GM19455 (cell line): ENCODE measurements around the gene SNX21.

Source experiments
- ATAC-seq: cut with Tn5 transposase; IDR thresholded peaks from one replicate; pipeline ENCODE4 v1.9.1; 2021; ENCODE audit not compliant: unreplicated experiment

SNX21 gene

GRCh38 chr20:45878076-45878761, 44.6 kb downstream of the SNX21 start:
- ATAC-seq = no peak

- peak; percentile 96 for ATAC-seq
These were observed 47.6 kb downstream of the SNX21 start, which contains the start of gene ZSWIM1 for GRCh38 chr20:45880988-45881788. Gene ZSWIM1 (plus strand): TSS chr20:45881227. CDS start chr20:45882593, 1,366 bp downstream.

GRCh38 chr20:45882469-45883099, 49.0 kb downstream of the SNX21 start:
- no peak for ATAC-seq

- ATAC-seq = no peak
These were observed 49.5 kb downstream of the SNX21 start for GRCh38 chr20:45883100-45883469.

- no peak for ATAC-seq
These were observed 53.2 kb downstream of the SNX21 start for GRCh38 chr20:45886590-45887345.

GRCh38 chr20:45887346-45887715, 53.7 kb downstream of the SNX21 start, which contains the start of gene SPATA25:
Gene SPATA25 (minus strand): TSS chr20:45887622. CDS start chr20:45887590, 32 bp downstream.
- no peak for ATAC-seq

- no peak for ATAC-seq
These were observed 55.1 kb downstream of the SNX21 start for GRCh38 chr20:45888681-45889080.

GRCh38 chr20:45890077-45890984, 56.7 kb downstream of the SNX21 start:
- ATAC-seq = no peak

- peak; percentile 78 for ATAC-seq
These were observed 57.7 kb downstream of the SNX21 start, which contains the start of the genes CTSA and NEURL2 for GRCh38 chr20:45890985-45891983. Gene CTSA (plus strand): TSS chr20:45891335. CDS start chr20:45891569, 234 bp downstream. Gene NEURL2 (minus strand): TSS chr20:45891208. CDS start chr20:45890991, 217 bp downstream.

GRCh38 chr20:45892049-45892825, 58.6 kb downstream of the SNX21 start:
- ATAC-seq = no peak
